Activated T-helper 1 cell treated with anti-CD3 and anti-CD28 coated beads, Interleukin-2, amount 50 U/mL, for 16 hours (primary cell): ENCODE data around the gene INHA.

ENCODE experiments used
- DNase-seq, 2 donors: peaks; one replicate each; pipeline ENCODE4 v3.0.0-alpha.2; 2020; ENCODE audit warnings: low read depth in 1 of 2, low spot score in 1 of 2

Gene INHA

GRCh38 chr2:219557791-219558785 is 14.0 kb upstream of the INHA start:
- no peak for DNase-seq

GRCh38 chr2:219559156-219559915 is 12.8 kb upstream of the INHA start:
- no peak for DNase-seq

GRCh38 chr2:219560037-219560892 is 11.8 kb upstream of the INHA start:
- DNase-seq = no peak

- no peak for DNase-seq
Measured at GRCh38 chr2:219560893-219561178, 11.3 kb upstream of the INHA start.

GRCh38 chr2:219561179-219562048 is 10.7 kb upstream of the INHA start:
- DNase-seq = no peak

GRCh38 chr2:219562049-219563020 is 9.8 kb upstream of the INHA start:
- no peak for DNase-seq

GRCh38 chr2:219563271-219563928 is 8.7 kb upstream of the INHA start:
- no peak for DNase-seq

- DNase-seq = no peak
Measured at GRCh38 chr2:219565130-219566080, 6.7 kb upstream of the INHA start.

GRCh38 chr2:219566640-219567039 is 5.5 kb upstream of the INHA start:
- DNase-seq = no peak

- no peak for DNase-seq
Measured at GRCh38 chr2:219567131-219567530, 5.0 kb upstream of the INHA start.

GRCh38 chr2:219567791-219568361 is 4.2 kb upstream of the INHA start:
- DNase-seq = no peak

- no peak for DNase-seq
Measured at GRCh38 chr2:219569041-219569440, 3.1 kb upstream of the INHA start.

GRCh38 chr2:219569635-219570034 is 2.5 kb upstream of the INHA start:
- DNase-seq = no peak

- no peak for DNase-seq
Measured at GRCh38 chr2:219570194-219570923, 1.8 kb upstream of the INHA start.

- DNase-seq = no peak
Measured at GRCh38 chr2:219570924-219571310, 1.2 kb upstream of the INHA start.
